Pancreas (tissue), 10 donors: ENCODE data around the gene C22orf31. TPM values are rescaled to one million over a fixed set of nuclear protein-coding genes. Genes with fewer than 3 reads are reported as not detected.

Source experiments
- ATAC-seq, 4 donors: fragments of 200-7000 bp; cut with Tn5 transposase; one replicate each; pipeline versions ENCODE4 v1.8.0 to v1.9.1; 2020; ENCODE audit warnings: mild to moderate bottlenecking in 4 of 4, moderate library complexity in 4 of 4
- DNase-seq, 6 donors: peaks; one replicate each; pipeline ENCODE4 v3.0.0-alpha.2; 2020
- FAIRE-seq: peaks from 2 replicates; lab custom pipeline; 2012; peaks lifted over from hg19 to GRCh38; lab: Jason Lieb, UNC
- H3K27ac ChIP-seq, 4 donors: fragments of 200-600 bp; sonication (generic); 1 replicate in 3 of 4; 2 replicates in 1 of 4; pipeline versions ENCODE4 v1.5.0 to v1.8.0; 2020
- H3K27me3 ChIP-seq, 4 donors: fragments of 200-600 bp; one replicate each; pipeline ENCODE4 v1.8.0; 2021
- H3K36me3 ChIP-seq, 3 donors: fragments of 200-600 bp; sonication (generic) in 1 of 3; one replicate each; pipeline versions ENCODE4 v1.5.0 to v1.8.0; 2020 to 2021
- H3K4me1 ChIP-seq, 3 donors: fragments of 200-600 bp; one replicate each; pipeline ENCODE4 v1.8.0; 2021
- H3K4me3 ChIP-seq, 4 donors: fragments of 200-600 bp; sonication (generic) in 2 of 4; one replicate each; pipeline versions ENCODE4 v1.5.0 to v1.8.0; 2020 to 2021
- H3K9me3 ChIP-seq, 4 donors: fragments of 200-600 bp; one replicate each; pipeline ENCODE4 v1.8.0; 2021
- CTCF ChIP-seq, 4 donors: fragments of 200-600 bp; sonication (generic) in 3 of 4; IDR thresholded peaks; one replicate each; pipeline versions ENCODE4 v1.5.0 to v1.8.0; 2021; ENCODE audit warnings: antibody characterized with exemption in 4 of 4
- WGBS, 2 donors: extraction: QIAGEN DNeasy Blood & Tissue Kit; methylation state at CpG; one replicate each; pipeline ENCODE4 v1.1.7; 2013; 5-methylcytosine and 5-hydroxymethylcytosine counted together
- intact Hi-C, 3 donors: fragments of 100-400 bp; cut with DNase I; formaldehyde crosslinking; loops; one replicate each; pipeline versions ENCODE4 v1.11.1 to v1.14.2; 2022
- polyA plus RNA-seq, 2 donors: library from polyadenylated mRNA; stranded (reverse); fragments of 200-250 nt; gene quantifications; one replicate each; pipeline ENCODE4 v1.2.3, GENCODE V29; 2013
- total RNA-seq, 6 donors: library from RNA; stranded (reverse); fragmentation: NEBNext Ultra II Directional in 4 of 6; extraction: Animal tissue kit (Norgen Biotek cat#: 25700) in 4 of 6; gene quantifications; one replicate each; pipeline versions ENCODE4 v1.2.1 to v1.2.4, GENCODE V29; 2021 to 2023
- donor health status: healthy with polysubstance abuse.
- donor health status: DM: no; HTN: no; CAD: no; lungs with moderate emphysema.
- donor health status: DM: no; HTN: no; CAD: no.
- donor health status: control.
- donor health status: control.
- donor health status: Bipolar disorder and iron deficiency.
- donor health status: DM: yes; HTN: yes; CAD: no.
- donor health status: DM: no; HTN: no; CAD: no.
- donor health status: DM: no; HTN: no; CAD: no.
- donor health status: DM: yes; HTN: yes; CAD: no.

The C22orf31 gene
- total and polyA plus RNA-seq, 8 donors, result 0.16 TPM; not detected in 7

- peaks cover 6 to 24% (median 7%) of the 10 kb centered on the region in 3 donors for H3K4me1 ChIP-seq
- DNase-seq, result no peak
- ATAC-seq, result no peak
- WGBS, 2 donors, result 32 to 37% methylated on average over 4 of the region's 4 CpGs
- no peak overlapping the region for H3K4me3 ChIP-seq
- intact Hi-C loops, result loop anchor here in 1 of 3 donors (5.0 kb wide), 1 partner anchor 170 kb away; no protein-coding TSS in a partner anchor
- H3K9me3 ChIP-seq, result no peaks in the 10 kb centered on the region
- no peaks in the 10 kb centered on the region for H3K36me3 ChIP-seq
- H3K27ac ChIP-seq, result no peak overlapping the region
- no peak for TF ChIP-seq CTCF (IDR thresholded peaks at IDR 0.05)
- no peak for FAIRE-seq
- H3K27me3 ChIP-seq, result no peaks in the 10 kb centered on the region
These were observed 24.2 kb downstream of the C22orf31 start for GRCh38 chr22:29037340-29037932.

- FAIRE-seq (no peak), DNase-seq (peak in 3 of 6 donors; percentile 12 to 54 (median 52)), ATAC-seq (peak; percentile 29 to 69 (median 48))
- intact Hi-C loops, result no loop called here
- Histone ChIP-seq H3K4me3 (no peak overlapping the region), H3K27ac (peak overlapping the region; percentile 62 to 89 (median 82)), H3K36me3 (no peaks in the 10 kb centered on the region), H3K27me3 (no peaks in the 10 kb centered on the region), H3K9me3 (no peaks in the 10 kb centered on the region), H3K4me1 (peaks cover 16 to 33% (median 22%) of the 10 kb centered on the region in 3 donors)
- WGBS, 2 donors, result 14 to 17% methylated on average over 2 of the region's 2 CpGs
- no peak for TF ChIP-seq CTCF (IDR thresholded peaks at IDR 0.05)
These were observed 29.0 kb downstream of the C22orf31 start for GRCh38 chr22:29032584-29032983.

- H3K9me3 ChIP-seq, result no peaks in the 10 kb centered on the region
- intact Hi-C loops, result no loop called here
- FAIRE-seq, result no peak
- ATAC-seq, result no peak
- 64 to 66% methylated on average over 8 of the region's 8 CpGs for WGBS, 2 donors
- peak overlapping the region; percentile 62 to 89 (median 82) for H3K27ac ChIP-seq
- no peak overlapping the region for H3K4me3 ChIP-seq
- H3K27me3 ChIP-seq, result no peaks in the 10 kb centered on the region
- TF ChIP-seq CTCF (IDR thresholded peaks at IDR 0.05), result no peak
- DNase-seq, result peak in 2 of 6 donors; percentile 16 to 35
- peaks cover 16 to 33% (median 22%) of the 10 kb centered on the region in 3 donors for H3K4me1 ChIP-seq
- no peaks in the 10 kb centered on the region for H3K36me3 ChIP-seq
These were observed 29.6 kb downstream of the C22orf31 start for GRCh38 chr22:29032014-29032475.

- Histone ChIP-seq H3K4me3 (peak overlapping the region in 2 of 4 donors; percentile 43 to 44), H3K9me3 (no peaks in the 10 kb centered on the region), H3K27ac (peak overlapping the region; percentile 62 to 89 (median 82)), H3K4me1 (peaks cover 16 to 33% (median 22%) of the 10 kb centered on the region in 3 donors), H3K27me3 (no peaks in the 10 kb centered on the region), H3K36me3 (no peaks in the 10 kb centered on the region)
- intact Hi-C loops, result no loop called here
- no peak for TF ChIP-seq CTCF (IDR thresholded peaks at IDR 0.05)
- ATAC-seq (peak; percentile 61 to 80 (median 68)), DNase-seq (peak; percentile 42 to 73 (median 67)), FAIRE-seq (no peak)
- 46% methylated on average over 18 of the region's 18 CpGs for WGBS, 2 donors
These were observed 30.2 kb downstream of the C22orf31 start for GRCh38 chr22:29031227-29032011.
